ENCODE measurements around the gene TIGAR.

- TF ChIP-seq POLR2A (IDR thresholded peaks at IDR 0.05; ENCODE audit: low read length), result no peak
- TF ChIP-seq GATA1 (IDR thresholded peaks at IDR 0.05; ENCODE audit: low read depth, low read length), result no peak
Observed at GRCh38 chr12:4387607-4388006, 66.6 kb downstream of the TIGAR start.
